ENCODE results near the gene PDCD11.

The PDCD11 gene

GRCh38 chr10:103367379-103367781 lies 29.0 kb upstream of the PDCD11 start:
- peak overlapping the region; percentile 78 for H2AFZ ChIP-seq (ENCODE audit: low read length)
- peaks cover 3% of the 10 kb centered on the region; the same call in 1 of the 2 replicates for H3F3A ChIP-seq (ENCODE audit: low read depth)

DNA sequence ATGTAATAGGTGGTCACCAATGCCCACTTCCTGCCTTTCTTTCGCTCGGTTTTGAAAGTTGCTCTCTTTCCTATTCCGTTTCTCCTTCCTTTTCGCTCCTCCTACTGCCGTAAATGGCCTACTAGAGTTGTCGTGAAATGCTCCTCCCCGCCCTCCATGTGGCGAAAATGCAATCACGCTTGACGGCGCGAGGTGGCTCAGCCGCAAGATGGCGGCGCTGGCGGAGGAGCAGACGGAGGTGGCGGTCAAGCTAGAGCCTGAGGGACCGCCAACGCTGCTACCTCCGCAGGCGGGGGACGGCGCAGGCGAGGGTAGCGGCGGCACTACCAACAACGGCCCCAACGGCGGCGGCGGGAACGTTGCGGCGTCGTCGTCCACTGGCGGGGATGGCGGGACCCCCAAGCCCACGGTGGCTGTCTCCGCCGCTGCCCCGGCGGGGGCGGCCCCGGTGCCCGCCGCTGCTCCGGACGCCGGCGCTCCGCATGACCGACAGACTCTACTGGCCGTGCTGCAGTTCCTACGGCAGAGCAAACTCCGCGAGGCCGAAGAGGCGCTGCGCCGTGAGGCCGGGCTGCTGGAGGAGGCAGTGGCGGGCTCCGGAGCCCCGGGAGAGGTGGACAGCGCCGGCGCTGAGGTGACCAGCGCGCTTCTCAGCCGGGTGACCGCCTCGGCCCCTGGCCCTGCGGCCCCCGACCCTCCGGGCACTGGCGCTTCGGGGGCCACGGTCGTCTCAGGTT lies 28.5 kb upstream of the PDCD11 start, which contains the start of gene TAF5:
Gene TAF5, plus strand, starts transcription at position 195 of the 737 bp plus-strand sequence. Its CDS starts 14 bp downstream, at position 209.
- Histone ChIP-seq H3K9me2 (replicated peaks; ENCODE audit: low read depth, low read length) (no peaks in the 10 kb centered on the region), H3K4me3 (ENCODE audit: low read length, poor library complexity, severe bottlenecking) (peak within 1 kb of the TSS; percentile 87), H2AFZ (ENCODE audit: low read length) (peak within 1 kb of the TSS; percentile 78), H3F3A (ENCODE audit: low read depth) (peaks cover 3% of the 10 kb centered on the region; the same call in 1 of the 2 replicates), H3K79me2 (ENCODE audit: insufficient read depth, low read length) (peaks cover 44% of the 10 kb centered on the region), H3K9me3 (ENCODE audit: insufficient read depth, low read depth, low read length) (no peaks in the 10 kb centered on the region), H3K9ac (ENCODE audit: low read depth, low read length, poor library complexity, severe bottlenecking) (peak within 1 kb of the TSS; percentile 90), H3K27me3 (ENCODE audit: insufficient read depth, low read length, poor library complexity, severe bottlenecking) (no peaks in the 10 kb centered on the region), H3K36me3 (ENCODE audit: insufficient read depth, low read length) (no peaks in the 10 kb centered on the region), H3K4me2 (ENCODE audit: low read depth, low read length, poor library complexity, severe bottlenecking) (peak within 1 kb of the TSS; percentile 85), H3K4me1 (ENCODE audit: insufficient read depth, low read length, poor library complexity, severe bottlenecking) (peaks cover 26% of the 10 kb centered on the region), H4K20me1 (ENCODE audit: insufficient read depth, low read length, poor library complexity, severe bottlenecking) (peaks cover 9% of the 10 kb centered on the region)
- TF ChIP-seq, protein P1, sequence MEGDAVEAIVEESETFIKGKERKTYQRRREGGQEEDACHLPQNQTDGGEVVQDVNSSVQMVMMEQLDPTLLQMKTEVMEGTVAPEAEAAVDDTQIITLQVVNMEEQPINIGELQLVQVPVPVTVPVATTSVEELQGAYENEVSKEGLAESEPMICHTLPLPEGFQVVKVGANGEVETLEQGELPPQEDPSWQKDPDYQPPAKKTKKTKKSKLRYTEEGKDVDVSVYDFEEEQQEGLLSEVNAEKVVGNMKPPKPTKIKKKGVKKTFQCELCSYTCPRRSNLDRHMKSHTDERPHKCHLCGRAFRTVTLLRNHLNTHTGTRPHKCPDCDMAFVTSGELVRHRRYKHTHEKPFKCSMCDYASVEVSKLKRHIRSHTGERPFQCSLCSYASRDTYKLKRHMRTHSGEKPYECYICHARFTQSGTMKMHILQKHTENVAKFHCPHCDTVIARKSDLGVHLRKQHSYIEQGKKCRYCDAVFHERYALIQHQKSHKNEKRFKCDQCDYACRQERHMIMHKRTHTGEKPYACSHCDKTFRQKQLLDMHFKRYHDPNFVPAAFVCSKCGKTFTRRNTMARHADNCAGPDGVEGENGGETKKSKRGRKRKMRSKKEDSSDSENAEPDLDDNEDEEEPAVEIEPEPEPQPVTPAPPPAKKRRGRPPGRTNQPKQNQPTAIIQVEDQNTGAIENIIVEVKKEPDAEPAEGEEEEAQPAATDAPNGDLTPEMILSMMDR (conservative IDR thresholded peaks at IDR 0.05; ENCODE audit: low read length): no peak
- TF ChIP-seq EZH2phosphoT487 (IDR thresholded peaks at IDR 0.05; ENCODE audit: borderline replicate concordance): no peak

More at GRCh38 chr10:103367379-103367781, 29.0 kb upstream of the PDCD11 start:
- peak overlapping the region; percentile 87 for H3K4me3 ChIP-seq (ENCODE audit: low read length, poor library complexity, severe bottlenecking)
- H4K20me1 ChIP-seq (ENCODE audit: insufficient read depth, low read length, poor library complexity, severe bottlenecking): peaks cover 9% of the 10 kb centered on the region
- no peaks in the 10 kb centered on the region for H3K9me2 ChIP-seq (replicated peaks; ENCODE audit: low read depth, low read length)
- peak overlapping the region; percentile 85 for H3K4me2 ChIP-seq (ENCODE audit: low read depth, low read length, poor library complexity, severe bottlenecking)
- H3K9me3 ChIP-seq (ENCODE audit: insufficient read depth, low read depth, low read length): no peaks in the 10 kb centered on the region
- no peaks in the 10 kb centered on the region for H3K27me3 ChIP-seq (ENCODE audit: insufficient read depth, low read length, poor library complexity, severe bottlenecking)
- TF ChIP-seq, protein P1 (conservative IDR thresholded peaks at IDR 0.05; ENCODE audit: low read length): no peak
- no peak for TF ChIP-seq EZH2phosphoT487 (IDR thresholded peaks at IDR 0.05; ENCODE audit: borderline replicate concordance)
- H3K79me2 ChIP-seq (ENCODE audit: insufficient read depth, low read length): peaks cover 42% of the 10 kb centered on the region
- H3K36me3 ChIP-seq (ENCODE audit: insufficient read depth, low read length): no peaks in the 10 kb centered on the region
- peak overlapping the region; percentile 75 for H3K9ac ChIP-seq (ENCODE audit: low read depth, low read length, poor library complexity, severe bottlenecking)
- peaks cover 25% of the 10 kb centered on the region for H3K4me1 ChIP-seq (ENCODE audit: insufficient read depth, low read length, poor library complexity, severe bottlenecking)

DNA sequence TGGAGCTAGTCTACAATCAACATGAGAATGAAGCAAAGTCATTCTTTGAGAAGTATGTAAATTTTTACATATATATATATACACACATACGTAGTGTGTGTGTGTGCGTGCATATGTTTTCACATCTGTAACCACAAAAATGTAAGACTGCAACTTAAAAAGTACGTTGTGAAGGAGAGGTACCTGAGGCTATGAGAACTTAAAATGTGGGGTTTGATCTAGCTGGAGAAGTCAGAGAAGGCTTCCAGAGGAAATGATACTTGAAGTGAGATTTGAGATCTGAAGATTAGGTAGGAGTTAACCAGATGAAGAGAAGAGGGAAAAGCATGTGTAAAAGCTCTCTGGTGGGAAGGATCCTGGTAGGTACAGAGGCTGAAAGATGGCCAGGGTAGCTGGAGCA lies 22.9 kb upstream of the PDCD11 start:
- H3F3A ChIP-seq (ENCODE audit: low read depth): no peaks in the 10 kb centered on the region
- H3K36me3 ChIP-seq (ENCODE audit: insufficient read depth, low read length): peaks cover 51% of the 10 kb centered on the region; the same call in 1 of the 2 replicates
- no peak overlapping the region for H2AFZ ChIP-seq (ENCODE audit: low read length)
- H3K79me2 ChIP-seq (ENCODE audit: insufficient read depth, low read length): peaks cover 58% of the 10 kb centered on the region
- H3K4me1 ChIP-seq (ENCODE audit: insufficient read depth, low read length, poor library complexity, severe bottlenecking): peaks cover 25% of the 10 kb centered on the region
- no peak overlapping the region for H3K4me2 ChIP-seq (ENCODE audit: low read depth, low read length, poor library complexity, severe bottlenecking)
- no peak overlapping the region for H3K4me3 ChIP-seq (ENCODE audit: low read length, poor library complexity, severe bottlenecking)
- H4K20me1 ChIP-seq (ENCODE audit: insufficient read depth, low read length, poor library complexity, severe bottlenecking): peaks cover 11% of the 10 kb centered on the region
- peak overlapping the region; percentile 38 for H3K9ac ChIP-seq (ENCODE audit: low read depth, low read length, poor library complexity, severe bottlenecking)
- no peaks in the 10 kb centered on the region for H3K9me2 ChIP-seq (replicated peaks; ENCODE audit: low read depth, low read length)
- TF ChIP-seq, protein P1 (conservative IDR thresholded peaks at IDR 0.05; ENCODE audit: low read length): no peak
- no peak for TF ChIP-seq EZH2phosphoT487 (IDR thresholded peaks at IDR 0.05; ENCODE audit: borderline replicate concordance)
- H3K9me3 ChIP-seq (ENCODE audit: insufficient read depth, low read depth, low read length): no peaks in the 10 kb centered on the region
- H3K27me3 ChIP-seq (ENCODE audit: insufficient read depth, low read length, poor library complexity, severe bottlenecking): no peaks in the 10 kb centered on the region
